ENCODE data around the gene PPP1R12C. TPM values are rescaled to one million over a fixed set of nuclear protein-coding genes. Genes with fewer than 3 reads are reported as not detected.

The PPP1R12C gene
- total RNA-seq, 1 donor from 2014 or later, result 21.8 TPM

DNA sequence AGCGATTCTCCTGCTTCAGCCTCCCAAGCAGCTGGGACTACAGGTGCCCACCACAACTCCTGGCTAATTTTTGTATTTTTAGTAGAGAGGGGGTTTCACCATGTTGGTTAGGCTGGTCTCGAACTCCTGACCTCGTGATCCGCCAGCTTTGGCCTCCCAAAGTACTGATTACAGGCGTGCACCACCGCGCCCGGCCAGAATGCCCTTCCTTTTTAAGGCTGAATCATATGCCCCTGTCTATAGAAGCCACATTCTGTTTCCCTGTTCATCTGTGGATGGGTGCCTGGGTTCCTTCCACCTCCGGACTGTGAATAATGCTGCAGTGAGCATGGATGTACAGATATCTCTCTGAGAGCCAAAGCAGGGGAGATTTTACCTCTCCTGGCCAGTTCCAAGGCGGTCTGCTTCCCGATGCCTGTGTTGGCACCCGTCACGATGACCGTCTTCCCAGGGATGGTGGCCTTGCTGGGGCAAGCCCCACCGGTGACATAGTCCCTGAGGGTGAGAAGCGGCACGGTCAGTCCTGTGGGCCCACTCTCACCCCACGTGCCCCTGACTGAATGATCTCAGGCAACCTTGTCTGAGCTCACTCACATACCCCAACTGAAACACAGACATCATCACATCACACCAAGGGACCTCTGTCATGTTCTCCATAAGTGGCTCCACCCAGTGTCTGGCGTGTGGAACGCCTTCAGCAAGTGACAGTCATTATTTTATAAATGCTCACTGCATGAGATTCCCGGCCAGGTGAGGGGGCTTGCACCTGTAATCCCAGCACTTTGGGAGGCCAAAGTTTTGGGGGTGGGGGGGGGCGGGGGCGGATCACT, 58.4 kb downstream of the PPP1R12C start:
- Histone ChIP-seq H3K36me3 (no peaks in the 10 kb centered on the region), H3K9ac (no peak overlapping the region), H2AFZ (replicated peaks) (no peak overlapping the region), H4K20me1 (ENCODE audit: low read depth) (peaks cover 4% of the 10 kb centered on the region), H3K27ac (no peak overlapping the region), H3K79me2 (ENCODE audit: low read depth) (no peaks in the 10 kb centered on the region), H3F3A (ENCODE audit: low read depth) (peaks cover 7% of the 10 kb centered on the region), H3K4me1 (no peaks in the 10 kb centered on the region), H3K9me3 (ENCODE audit: low read depth) (no peaks in the 10 kb centered on the region), H3K4me2 (no peak overlapping the region), H3K4me3 (no peak overlapping the region), H3K27me3 (peaks cover 20% of the 10 kb centered on the region)
- H3K27ac Mint-ChIP-seq, result no peak overlapping the region
- no peak overlapping the region for H3K4me3 Mint-ChIP-seq
- H3K9me3 Mint-ChIP-seq, result no peaks in the 10 kb centered on the region
- peaks cover 12% of the 10 kb centered on the region for H3K36me3 Mint-ChIP-seq
- H3K4me1 Mint-ChIP-seq, result peaks cover 2% of the 10 kb centered on the region
- DNase-seq (ENCODE audit: low spot score), result no peak
- TF ChIP-seq, protein P1, sequence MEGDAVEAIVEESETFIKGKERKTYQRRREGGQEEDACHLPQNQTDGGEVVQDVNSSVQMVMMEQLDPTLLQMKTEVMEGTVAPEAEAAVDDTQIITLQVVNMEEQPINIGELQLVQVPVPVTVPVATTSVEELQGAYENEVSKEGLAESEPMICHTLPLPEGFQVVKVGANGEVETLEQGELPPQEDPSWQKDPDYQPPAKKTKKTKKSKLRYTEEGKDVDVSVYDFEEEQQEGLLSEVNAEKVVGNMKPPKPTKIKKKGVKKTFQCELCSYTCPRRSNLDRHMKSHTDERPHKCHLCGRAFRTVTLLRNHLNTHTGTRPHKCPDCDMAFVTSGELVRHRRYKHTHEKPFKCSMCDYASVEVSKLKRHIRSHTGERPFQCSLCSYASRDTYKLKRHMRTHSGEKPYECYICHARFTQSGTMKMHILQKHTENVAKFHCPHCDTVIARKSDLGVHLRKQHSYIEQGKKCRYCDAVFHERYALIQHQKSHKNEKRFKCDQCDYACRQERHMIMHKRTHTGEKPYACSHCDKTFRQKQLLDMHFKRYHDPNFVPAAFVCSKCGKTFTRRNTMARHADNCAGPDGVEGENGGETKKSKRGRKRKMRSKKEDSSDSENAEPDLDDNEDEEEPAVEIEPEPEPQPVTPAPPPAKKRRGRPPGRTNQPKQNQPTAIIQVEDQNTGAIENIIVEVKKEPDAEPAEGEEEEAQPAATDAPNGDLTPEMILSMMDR (IDR thresholded peaks at IDR 0.05), result peak; percentile 18
- no peak for TF ChIP-seq EZH2phosphoT487 (IDR thresholded peaks at IDR 0.05)
- TF ChIP-seq EZH2 (IDR thresholded peaks at IDR 0.05), result no peak
- peaks cover 9% of the 10 kb centered on the region for H3K27me3 Mint-ChIP-seq (ENCODE audit: insufficient read depth, low read depth)

DNA sequence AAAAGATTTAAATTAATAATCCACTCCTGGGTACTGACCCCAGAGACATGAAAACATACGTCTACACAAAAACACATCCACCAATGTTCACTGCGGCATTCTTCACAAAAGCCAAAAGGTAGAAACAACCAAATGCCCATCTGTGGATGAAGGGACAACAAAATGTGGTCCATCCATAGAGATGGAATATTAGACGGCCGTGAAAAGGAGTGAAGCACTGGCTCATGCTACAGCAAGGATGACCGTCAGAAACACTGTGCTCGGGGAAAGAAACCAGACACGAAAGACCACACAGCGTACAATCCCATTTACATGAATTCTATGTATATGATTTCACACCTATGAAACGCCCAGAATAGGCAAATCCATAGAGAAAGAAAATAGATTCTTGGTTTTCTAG, 60.6 kb downstream of the PPP1R12C start:
- Mint-ChIP-seq H3K27me3 (ENCODE audit: insufficient read depth, low read depth) (peaks cover 2% of the 10 kb centered on the region), H3K4me1 (no peaks in the 10 kb centered on the region), H3K36me3 (peaks cover 18% of the 10 kb centered on the region), H3K9me3 (no peaks in the 10 kb centered on the region), H3K27ac (no peak overlapping the region), H3K4me3 (no peak overlapping the region)
- Histone ChIP-seq H3K9me3 (ENCODE audit: low read depth) (no peaks in the 10 kb centered on the region), H3K4me1 (no peaks in the 10 kb centered on the region), H3K4me2 (no peak overlapping the region), H4K20me1 (ENCODE audit: low read depth) (no peaks in the 10 kb centered on the region), H3K79me2 (ENCODE audit: low read depth) (no peaks in the 10 kb centered on the region), H2AFZ (replicated peaks) (no peak overlapping the region), H3K4me3 (no peak overlapping the region), H3K9ac (no peak overlapping the region), H3F3A (ENCODE audit: low read depth) (no peaks in the 10 kb centered on the region), H3K36me3 (no peaks in the 10 kb centered on the region), H3K27me3 (peaks cover 2% of the 10 kb centered on the region), H3K27ac (no peak overlapping the region)
- TF ChIP-seq EZH2phosphoT487 (IDR thresholded peaks at IDR 0.05) (no peak), EZH2 (IDR thresholded peaks at IDR 0.05) (no peak)
- TF ChIP-seq, protein P1 (IDR thresholded peaks at IDR 0.05), result no peak
- no peak for DNase-seq (ENCODE audit: low spot score)

DNA sequence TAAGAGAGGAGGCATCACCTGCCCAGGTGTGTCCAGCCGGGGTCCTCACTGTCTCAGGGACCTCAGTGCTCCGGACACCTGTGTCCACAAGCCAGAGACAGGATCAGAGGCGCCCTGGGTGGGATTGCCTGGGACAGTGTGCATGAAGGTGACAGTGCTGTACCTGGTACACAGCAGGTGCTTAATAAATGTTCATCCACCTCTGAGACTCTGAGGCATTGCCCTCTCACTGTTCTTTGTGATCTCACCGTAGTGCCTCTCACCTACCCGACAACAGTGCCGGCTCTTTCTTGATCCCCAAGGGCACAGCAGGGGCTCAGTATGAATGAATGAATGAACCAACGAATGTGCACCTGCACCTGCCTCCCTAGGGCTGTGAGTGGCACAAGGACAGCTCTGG, 63.7 kb downstream of the PPP1R12C start:
- Mint-ChIP-seq H3K4me1 (no peaks in the 10 kb centered on the region), H3K27me3 (ENCODE audit: insufficient read depth, low read depth) (peaks cover 4% of the 10 kb centered on the region), H3K36me3 (peaks cover 25% of the 10 kb centered on the region), H3K4me3 (no peak overlapping the region), H3K27ac (no peak overlapping the region), H3K9me3 (no peaks in the 10 kb centered on the region)
- Histone ChIP-seq H3K79me2 (ENCODE audit: low read depth) (no peaks in the 10 kb centered on the region), H3K9me3 (ENCODE audit: low read depth) (no peaks in the 10 kb centered on the region), H3K36me3 (no peaks in the 10 kb centered on the region), H3K4me2 (no peak overlapping the region), H3K27ac (no peak overlapping the region), H3K4me1 (no peaks in the 10 kb centered on the region), H3K27me3 (no peaks in the 10 kb centered on the region), H4K20me1 (ENCODE audit: low read depth) (no peaks in the 10 kb centered on the region), H3K9ac (no peak overlapping the region), H3F3A (ENCODE audit: low read depth) (no peaks in the 10 kb centered on the region), H2AFZ (replicated peaks) (no peak overlapping the region), H3K4me3 (no peak overlapping the region)
- DNase-seq (ENCODE audit: low spot score), result no peak
- TF ChIP-seq EZH2 (IDR thresholded peaks at IDR 0.05), result no peak
- TF ChIP-seq, protein P1 (IDR thresholded peaks at IDR 0.05), result no peak
- TF ChIP-seq EZH2phosphoT487 (IDR thresholded peaks at IDR 0.05), result no peak

Data from neural progenitor cell (in vitro differentiated cells).